Ishikawa (cell line): ENCODE results near the gene MSRB3.

ENCODE experiments used
- EGR1 ChIP-seq: IDR thresholded peaks from 2 replicates; pipeline ENCODE4 v1.6.1; 2012
- FOXM1 ChIP-seq: IDR thresholded peaks from 2 replicates; pipeline ENCODE4 v1.6.1; 2012; ENCODE audit warnings: low read depth, borderline replicate concordance
- TAF1 ChIP-seq: IDR thresholded peaks from 2 replicates; pipeline ENCODE4 v1.6.1; 2012; ENCODE audit warnings: low read depth, mild to moderate bottlenecking
- TEAD4 ChIP-seq: IDR thresholded peaks from 2 replicates; pipeline ENCODE4 v1.6.1; 2012
- YY1 ChIP-seq: IDR thresholded peaks from 2 replicates; pipeline ENCODE4 v1.6.1; 2012; ENCODE audit warnings: low read depth
- ZBTB7A ChIP-seq: IDR thresholded peaks from 2 replicates; pipeline ENCODE4 v1.6.1; 2012; ENCODE audit warnings: low read depth

- TF ChIP-seq ZBTB7A (no peak), TAF1 (no peak), FOXM1 (no peak), EGR1 (no peak), YY1 (no peak), TEAD4 (no peak)
Observed at GRCh38 chr12:65501093-65501621, 222.7 kb downstream of the MSRB3 start.
